Measurements from ENCODE around the gene OLFM3. TPM values are rescaled to one million over a fixed set of nuclear protein-coding genes. Genes with fewer than 3 reads are reported as not detected.
A peak's percentile ranks its signal among the peaks of the same experiment; 100 is the strongest.

OLFM3 gene
- total RNA-seq, 1 experiment from 2014 or later = 1.2 TPM

- peak; percentile 26 for DNase-seq (ENCODE audit: low spot score)
Observed at GRCh38 chr1:101945884-101946283, 50.8 kb downstream of the OLFM3 start.

GRCh38 chr1:101943237-101943636 is 53.5 kb downstream of the OLFM3 start:
- no peak for DNase-seq (ENCODE audit: low spot score)

- no peak for DNase-seq (ENCODE audit: low spot score)
Observed at GRCh38 chr1:101942516-101943193, 54.1 kb downstream of the OLFM3 start.

GRCh38 chr1:101938681-101939080 is 58.0 kb downstream of the OLFM3 start:
- DNase-seq (ENCODE audit: low spot score) = no peak

GRCh38 chr1:101929343-101929742 is 67.4 kb downstream of the OLFM3 start:
- no peak for DNase-seq (ENCODE audit: low spot score)

- DNase-seq (ENCODE audit: low spot score) = no peak
Observed at GRCh38 chr1:101928829-101929228, 67.9 kb downstream of the OLFM3 start.

GRCh38 chr1:101924700-101925099 is 72.0 kb downstream of the OLFM3 start:
- no peak for DNase-seq (ENCODE audit: low spot score)

- DNase-seq (ENCODE audit: low spot score) = no peak
Observed at GRCh38 chr1:101920577-101920976, 76.1 kb downstream of the OLFM3 start.

- peak; percentile 7 for DNase-seq (ENCODE audit: low spot score)
Observed at GRCh38 chr1:101918277-101918676, 78.4 kb downstream of the OLFM3 start.

- DNase-seq (ENCODE audit: low spot score) = no peak
Observed at GRCh38 chr1:101915597-101915996, 81.1 kb downstream of the OLFM3 start.

- DNase-seq (ENCODE audit: low spot score) = no peak
Observed at GRCh38 chr1:101914473-101915242, 82.1 kb downstream of the OLFM3 start.

- no peak for DNase-seq (ENCODE audit: low spot score)
Observed at GRCh38 chr1:101911894-101912293, 84.8 kb downstream of the OLFM3 start.

- no peak for DNase-seq (ENCODE audit: low spot score)
Observed at GRCh38 chr1:101908980-101909379, 87.7 kb downstream of the OLFM3 start.

GRCh38 chr1:101907264-101907663 is 89.5 kb downstream of the OLFM3 start:
- no peak for DNase-seq (ENCODE audit: low spot score)

GRCh38 chr1:101905283-101905835 is 91.4 kb downstream of the OLFM3 start:
- DNase-seq (ENCODE audit: low spot score) = peak; percentile 3

GRCh38 chr1:101902199-101902598 is 94.5 kb downstream of the OLFM3 start:
- no peak for DNase-seq (ENCODE audit: low spot score)

GRCh38 chr1:101898137-101898536 is 98.6 kb downstream of the OLFM3 start:
- DNase-seq (ENCODE audit: low spot score) = no peak

GRCh38 chr1:101884621-101885020 is 112.1 kb downstream of the OLFM3 start:
- no peak for DNase-seq (ENCODE audit: low spot score)

GRCh38 chr1:101875891-101876290 is 120.8 kb downstream of the OLFM3 start:
- DNase-seq (ENCODE audit: low spot score) = no peak

- DNase-seq (ENCODE audit: low spot score) = no peak
Observed at GRCh38 chr1:101873672-101874071, 123.1 kb downstream of the OLFM3 start.

GRCh38 chr1:101859941-101860340 is 136.8 kb downstream of the OLFM3 start:
- DNase-seq (ENCODE audit: low spot score) = no peak

GRCh38 chr1:101854271-101854670 is 142.5 kb downstream of the OLFM3 start:
- no peak for DNase-seq (ENCODE audit: low spot score)

- DNase-seq (ENCODE audit: low spot score) = no peak
Observed at GRCh38 chr1:101852936-101853335, 143.8 kb downstream of the OLFM3 start.
